Inflammatory macrophage treated with lipopolysaccharide for 4 hours (primary cell): ENCODE measurements around the gene MTF1.

Source experiments
- DNase-seq: peaks from one replicate; pipeline ENCODE4 v3.0.0-alpha.2; 2020

The MTF1 gene

GRCh38 chr1:37866491-37866890 is 7.1 kb upstream of the MTF1 start:
- DNase-seq = no peak

GRCh38 chr1:37865348-37866120 is 6.1 kb upstream of the MTF1 start:
- no peak for DNase-seq

GRCh38 chr1:37862330-37862729 is 2.9 kb upstream of the MTF1 start:
- no peak for DNase-seq

DNA sequence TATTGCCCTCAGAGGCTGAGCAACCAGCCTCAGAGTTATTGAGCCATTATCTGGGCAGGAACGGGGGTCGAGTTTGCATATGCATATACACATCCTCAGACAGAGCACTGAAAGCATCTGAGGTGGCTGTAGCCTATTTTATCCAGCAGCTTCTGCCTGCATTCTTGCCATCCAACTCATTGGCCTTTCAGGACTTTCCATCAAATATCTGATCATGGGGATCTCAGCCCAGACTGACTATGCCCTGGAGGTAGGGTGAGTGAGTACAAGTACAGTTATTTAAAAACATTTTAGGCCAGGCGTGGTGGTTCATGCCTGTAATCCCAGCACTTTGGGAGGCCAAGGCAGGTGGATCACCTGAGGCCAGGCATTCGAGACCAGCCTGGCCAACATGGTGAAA is 1.8 kb upstream of the MTF1 start:
- no peak for DNase-seq

DNA sequence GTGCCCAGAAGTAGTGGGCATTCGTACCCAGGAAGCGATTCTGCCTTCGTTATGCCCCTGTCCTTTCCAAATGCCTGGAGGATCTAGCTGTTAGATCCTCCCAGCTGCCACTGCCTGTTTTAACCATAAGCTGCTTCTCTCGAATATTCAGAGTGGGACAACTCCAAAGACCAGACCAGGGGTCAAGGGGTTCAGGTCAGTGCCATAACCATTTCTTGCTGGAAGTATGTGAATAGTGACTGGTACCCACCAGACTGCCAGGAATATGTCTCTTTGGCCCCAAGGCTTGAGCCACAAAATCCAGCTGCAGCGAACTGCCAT is 914 bp upstream of the MTF1 start:
- no peak for DNase-seq

GRCh38 chr1:37858931-37859506 is 373 bp downstream of the MTF1 start:
- peak; percentile 56 for DNase-seq

GRCh38 chr1:37854406-37854805 is 5.0 kb downstream of the MTF1 start:
- no peak for DNase-seq

DNA sequence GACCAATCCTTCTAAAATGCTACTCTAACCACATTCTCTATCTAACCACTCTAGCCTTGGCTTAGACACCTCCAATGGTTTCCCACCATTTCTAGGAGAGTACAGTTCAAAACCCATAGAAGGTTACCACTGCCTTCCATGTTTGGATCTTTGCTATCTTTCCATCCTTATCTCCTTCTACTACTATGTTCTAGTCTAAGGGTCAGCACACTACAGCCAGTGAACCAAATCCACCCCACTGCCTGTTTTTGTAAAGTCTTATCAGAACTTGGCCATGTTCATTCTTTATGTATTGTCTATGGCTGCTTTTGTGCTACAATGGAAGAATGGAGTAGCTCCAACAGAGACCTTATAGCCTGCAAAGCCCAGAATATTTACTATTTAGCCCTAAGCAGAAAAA is 6.2 kb downstream of the MTF1 start:
- DNase-seq = no peak

- DNase-seq = peak; percentile 78
Observed at GRCh38 chr1:37851782-37852210, 7.6 kb downstream of the MTF1 start.

- DNase-seq = no peak
Observed at GRCh38 chr1:37851262-37851661, 8.1 kb downstream of the MTF1 start.

- DNase-seq = peak; percentile 86
Observed at GRCh38 chr1:37850352-37850955, 8.9 kb downstream of the MTF1 start.

DNA sequence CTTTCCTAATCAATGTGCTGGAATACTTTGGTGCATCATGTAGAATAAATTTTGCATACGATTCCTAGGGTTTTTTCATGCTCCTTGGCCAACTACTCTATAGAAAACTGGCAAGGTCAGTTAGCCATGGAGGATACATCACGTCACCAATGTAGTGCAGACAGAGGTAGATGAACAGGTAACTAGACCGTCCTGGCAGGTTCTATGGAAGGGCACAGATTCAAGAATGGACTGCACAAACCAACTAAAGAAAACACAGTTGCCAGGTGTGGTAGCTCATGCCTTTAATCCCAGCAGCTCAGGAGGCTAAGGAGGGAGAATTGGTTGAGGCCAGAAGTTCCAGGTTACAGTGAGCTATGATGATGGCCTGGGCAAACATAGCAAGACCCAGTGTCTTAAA is 9.9 kb downstream of the MTF1 start:
- no peak for DNase-seq

DNA sequence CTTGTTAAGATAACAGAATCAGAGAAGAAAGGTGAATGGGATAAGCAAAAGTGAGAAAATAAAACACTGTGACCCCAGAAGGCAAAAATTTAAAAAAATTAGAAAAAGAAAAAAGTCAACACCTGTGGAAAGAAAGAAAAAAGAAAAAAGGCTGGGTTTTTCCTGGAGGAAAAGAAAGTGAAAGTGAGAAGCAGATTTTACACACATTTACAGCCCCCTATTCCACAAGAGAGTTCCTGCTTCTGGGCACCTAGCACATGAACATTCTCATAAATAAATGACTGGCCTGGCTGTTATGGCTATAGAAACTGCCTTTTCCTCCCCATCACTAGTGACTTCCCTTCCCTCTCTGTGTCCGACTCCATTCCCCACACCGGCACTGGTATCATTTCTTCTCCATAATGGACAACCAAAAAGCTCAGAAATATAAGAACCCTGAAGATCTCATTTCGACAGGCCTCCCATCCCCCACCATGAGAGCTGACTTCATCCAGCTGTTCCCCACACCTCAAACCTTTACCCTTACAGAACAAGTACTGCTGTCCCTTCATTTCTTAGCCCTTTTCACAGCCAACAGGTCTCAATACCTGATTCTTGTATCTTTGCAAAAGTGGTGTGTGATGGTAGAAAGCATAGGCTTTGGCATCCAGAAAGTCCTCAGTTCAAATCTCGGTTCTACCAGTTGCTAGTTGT is 12.6 kb downstream of the MTF1 start:
- DNase-seq = peak; percentile 71

DNA sequence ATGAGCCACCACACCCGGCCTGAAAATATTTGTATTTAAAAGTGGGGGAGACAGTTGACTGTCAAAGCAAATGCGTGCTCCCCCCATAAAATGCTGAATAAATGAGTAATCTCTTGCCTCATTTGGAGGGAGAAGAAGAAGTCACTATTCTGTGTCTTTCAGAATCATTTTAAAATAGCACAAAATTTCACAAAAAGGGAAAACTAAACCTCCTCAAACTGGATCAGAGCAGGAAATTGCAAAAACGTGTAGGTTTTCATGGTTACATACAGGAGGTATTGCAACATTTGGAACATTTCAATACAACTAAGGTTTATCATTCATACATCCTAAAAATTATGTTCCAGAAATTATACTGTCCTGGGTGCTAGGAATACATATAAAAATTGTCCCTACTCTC is 13.6 kb downstream of the MTF1 start:
- peak; percentile 98 for DNase-seq

GRCh38 chr1:37845049-37845646 is 14.2 kb downstream of the MTF1 start:
- peak; percentile 47 for DNase-seq

- no peak for DNase-seq
Observed at GRCh38 chr1:37844536-37844935, 14.9 kb downstream of the MTF1 start.

DNA sequence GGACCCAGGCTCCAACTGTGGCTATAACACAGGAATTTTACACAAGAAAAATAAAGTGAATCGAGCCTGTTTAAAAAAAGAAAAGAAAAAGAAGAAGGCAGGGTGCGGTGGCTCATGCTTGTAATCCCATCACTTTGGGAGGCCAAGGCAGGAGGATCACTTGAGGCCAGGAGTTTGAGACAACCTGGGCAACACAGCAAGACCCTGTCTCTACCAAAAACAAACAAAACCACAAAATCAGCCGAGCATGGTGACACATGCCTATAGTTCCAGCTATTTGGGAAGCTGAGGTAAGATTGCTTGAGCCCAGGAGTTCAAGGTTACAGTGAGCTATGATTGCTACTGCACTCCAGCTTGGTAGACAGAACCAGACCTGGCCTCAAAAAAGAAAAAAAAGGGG is 17.7 kb downstream of the MTF1 start:
- DNase-seq = no peak

- DNase-seq = no peak
Observed at GRCh38 chr1:37840711-37841110, 18.7 kb downstream of the MTF1 start.

GRCh38 chr1:37839676-37840075 is 19.7 kb downstream of the MTF1 start:
- DNase-seq = no peak

DNA sequence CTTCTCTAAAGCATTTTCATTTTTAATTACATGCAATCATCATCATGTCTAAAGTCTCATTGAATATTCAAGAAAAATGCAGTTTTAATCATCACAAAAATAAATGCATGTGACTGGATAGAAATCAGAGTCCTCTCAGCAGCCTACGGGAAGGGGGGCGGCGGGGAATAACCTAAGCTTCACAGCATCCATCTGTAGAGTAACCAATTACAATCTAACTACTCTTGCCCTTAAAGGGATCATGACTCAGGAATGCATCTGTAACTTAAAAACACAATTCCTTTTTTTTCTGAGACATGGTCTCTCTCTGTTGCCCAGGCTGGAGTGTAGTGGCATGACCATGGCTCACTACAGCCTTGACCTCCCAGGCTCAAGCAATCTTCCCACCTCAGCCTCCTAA is 22.6 kb downstream of the MTF1 start:
- no peak for DNase-seq

GRCh38 chr1:37831809-37832208 is 27.6 kb downstream of the MTF1 start:
- DNase-seq = no peak

DNA sequence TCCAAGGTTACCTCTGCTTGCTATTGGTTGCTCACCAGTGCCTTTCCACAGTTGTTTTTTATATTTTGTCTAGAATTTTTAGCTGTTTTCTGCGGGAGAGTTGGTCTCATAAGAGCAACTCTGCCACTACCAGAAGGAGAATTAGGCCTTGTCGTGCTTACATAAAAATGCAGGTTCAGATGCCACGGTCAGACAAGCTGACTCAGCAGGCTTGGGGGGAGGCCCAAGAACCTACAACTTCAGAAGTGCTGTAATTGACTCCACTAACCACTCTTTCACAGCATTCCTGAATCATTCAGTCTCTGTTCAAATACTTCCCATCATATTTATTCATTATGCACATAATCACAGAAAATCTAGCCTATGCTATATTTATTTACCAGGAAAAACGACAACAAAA is 28.3 kb downstream of the MTF1 start:
- no peak for DNase-seq

DNA sequence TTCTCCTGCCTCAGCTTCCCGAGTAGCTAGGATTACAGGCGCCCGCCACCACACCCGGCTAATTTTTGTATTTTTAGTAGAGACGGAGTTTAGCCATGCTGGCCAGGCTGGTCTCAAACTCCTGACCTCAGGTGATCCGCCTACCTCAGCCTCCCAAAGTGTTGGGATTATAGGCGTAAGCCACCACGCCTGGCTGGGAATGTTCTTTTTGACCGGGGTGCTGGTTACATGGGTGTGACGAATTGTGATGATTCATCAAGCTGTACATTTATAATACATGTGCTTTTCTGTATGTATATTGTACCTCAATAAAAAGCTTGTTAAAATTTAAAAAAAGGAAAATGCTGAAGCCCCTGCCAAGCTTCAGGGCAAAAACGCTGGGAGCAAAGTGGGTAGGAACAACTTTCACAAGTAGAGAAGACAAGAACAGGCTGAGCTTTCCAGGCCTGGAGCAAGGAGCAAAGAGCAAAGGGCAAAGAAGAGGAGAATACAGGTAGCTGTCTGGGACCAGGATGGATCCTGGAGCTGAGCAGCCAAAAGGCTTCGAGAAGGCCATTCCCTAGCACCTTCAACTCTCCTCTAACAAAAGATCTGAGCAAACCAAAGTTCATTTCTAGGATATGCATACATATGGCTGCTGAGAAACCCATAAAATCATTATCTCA is 30.9 kb downstream of the MTF1 start:
- DNase-seq = no peak
